GM19452 (cell line): ENCODE results near the gene FUZ.

Experiments used
- ATAC-seq: cut with Tn5 transposase; IDR thresholded peaks from one replicate; pipeline ENCODE4 v1.9.1; 2021; ENCODE audit not compliant: unreplicated experiment

Gene FUZ

GRCh38 chr19:49851456-49852259 lies 38.6 kb upstream of the FUZ start:
- ATAC-seq: no peak

- ATAC-seq: peak; percentile 76
Observed at GRCh38 chr19:49850487-49851342, 37.6 kb upstream of the FUZ start, which contains the start of gene PTOV1. Gene PTOV1 (plus strand): TSS chr19:49851159.

GRCh38 chr19:49850221-49850486 lies 37.1 kb upstream of the FUZ start:
- ATAC-seq: no peak

- ATAC-seq: no peak
Observed at GRCh38 chr19:49849433-49850220, 36.5 kb upstream of the FUZ start.

DNA sequence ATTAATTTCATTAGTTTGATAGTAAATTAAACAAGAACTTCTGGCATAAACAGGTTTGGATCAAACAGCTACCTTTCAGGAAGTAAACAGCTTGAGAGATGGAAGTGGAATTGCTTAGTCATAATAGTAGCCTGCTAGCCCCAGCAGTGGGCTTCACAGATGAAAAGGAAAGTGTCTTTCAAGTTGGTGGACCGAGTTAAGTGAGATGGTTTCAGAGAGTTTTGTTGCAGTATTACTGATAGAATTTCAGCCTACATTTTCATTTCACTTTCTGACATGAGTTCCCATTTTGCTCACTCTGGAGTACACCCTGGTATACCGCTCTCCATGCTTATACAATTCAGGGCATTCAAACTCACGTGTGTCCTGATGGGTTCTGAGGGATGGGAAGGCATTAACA lies 35.8 kb upstream of the FUZ start:
- no peak for ATAC-seq

DNA sequence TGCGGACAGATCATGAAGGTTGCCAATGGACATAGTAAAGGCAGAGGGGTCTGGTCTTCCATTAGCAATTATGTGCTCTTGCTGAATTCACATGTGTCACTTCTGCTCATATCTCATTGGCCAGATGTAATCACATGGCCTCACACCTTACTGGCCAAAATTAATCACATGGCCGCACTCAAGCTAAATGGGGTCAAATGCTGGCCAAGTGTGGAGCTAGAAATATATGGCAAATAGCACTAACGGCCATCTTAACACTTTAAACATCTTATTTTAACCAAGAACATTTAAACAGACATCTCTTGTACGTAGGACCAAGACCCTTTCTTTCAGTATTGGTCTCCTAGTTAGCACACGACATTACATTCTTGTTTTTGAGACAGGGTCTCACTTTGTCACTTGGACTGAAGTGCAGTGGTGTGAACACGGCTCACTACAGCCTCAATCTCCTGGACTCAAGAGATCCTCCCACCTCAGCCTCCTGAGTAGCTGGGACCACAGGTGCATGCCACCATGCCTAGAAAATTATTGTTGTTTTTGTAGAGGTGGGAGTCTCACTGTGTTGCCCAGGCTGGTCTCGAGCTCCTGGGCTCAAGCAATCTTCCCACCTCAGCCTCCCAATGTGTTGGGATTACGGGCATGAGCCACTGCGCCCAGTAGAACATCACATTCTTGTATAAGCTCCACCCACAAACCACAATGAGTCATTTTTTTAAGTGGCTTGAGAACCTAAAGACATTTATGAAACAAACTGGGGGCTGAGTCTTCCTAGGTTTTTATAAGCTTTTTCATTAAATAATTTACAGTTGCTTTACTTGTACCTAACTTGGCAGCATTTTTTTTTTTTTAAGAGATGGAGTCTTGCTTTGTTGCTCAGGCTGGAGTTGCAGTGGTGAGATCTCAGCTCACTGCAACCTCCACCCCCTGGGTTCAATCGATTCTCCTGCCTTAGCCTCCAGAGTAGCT lies 34.9 kb upstream of the FUZ start:
- ATAC-seq: no peak

DNA sequence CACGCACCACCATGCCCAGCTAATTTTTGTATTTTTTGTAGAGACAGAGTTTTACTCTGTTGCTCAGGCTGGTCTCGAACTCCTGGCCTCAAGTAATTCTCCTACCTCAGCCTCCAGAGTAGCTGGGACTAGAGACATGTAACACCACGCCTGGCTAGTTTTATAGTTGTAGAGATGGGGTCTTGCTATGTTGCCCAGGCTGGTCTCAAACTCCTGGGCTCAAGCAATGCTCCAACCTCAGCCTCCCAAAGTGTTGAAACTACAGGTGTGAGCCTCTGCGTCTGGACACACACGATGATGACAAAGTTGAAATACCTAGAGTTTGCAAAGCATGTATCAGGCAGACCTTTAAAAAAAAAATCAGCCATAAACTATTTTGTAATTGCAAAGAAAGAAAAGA lies 33.3 kb upstream of the FUZ start:
- no peak for ATAC-seq

DNA sequence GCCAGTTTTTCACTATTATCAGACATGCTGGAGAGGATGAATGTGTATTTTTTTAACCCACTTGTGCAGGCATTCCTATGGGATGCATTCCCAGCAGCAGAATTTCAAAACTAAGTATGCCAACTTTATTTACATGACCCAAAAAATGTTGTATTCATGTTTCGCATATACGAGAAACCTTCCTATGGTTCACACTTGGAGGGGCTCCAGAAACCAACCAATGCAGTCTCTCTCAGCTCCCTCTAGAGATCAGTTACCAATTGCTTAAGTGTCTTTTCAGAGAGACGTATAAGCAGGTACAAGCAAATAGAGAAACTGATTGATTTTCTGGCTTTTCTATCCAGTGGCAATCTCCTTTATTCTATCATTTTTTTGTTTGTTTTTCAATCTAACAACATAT lies 32.3 kb upstream of the FUZ start:
- no peak for ATAC-seq

GRCh38 chr19:49844138-49845095 lies 31.3 kb upstream of the FUZ start:
- no peak for ATAC-seq

DNA sequence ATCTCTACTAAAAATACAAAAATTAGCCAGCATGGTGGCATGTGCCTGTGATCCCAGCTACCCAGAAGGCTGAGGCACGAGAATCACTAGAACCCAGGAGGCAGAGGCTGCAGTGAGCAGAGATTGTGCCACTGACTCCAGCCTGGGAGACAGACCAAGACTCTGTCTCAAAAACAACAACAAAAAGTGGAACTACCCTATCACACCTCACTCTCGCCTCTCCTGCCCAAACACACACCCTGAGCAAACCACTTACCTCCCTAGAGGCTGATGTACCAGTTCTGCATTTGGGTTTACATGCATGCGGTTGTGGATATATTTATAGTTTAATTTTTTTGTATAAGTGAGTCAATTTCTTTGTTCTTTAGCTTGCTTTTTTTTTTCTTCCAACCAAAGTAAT lies 30.2 kb upstream of the FUZ start:
- ATAC-seq: no peak

GRCh38 chr19:49840736-49841249 lies 27.7 kb upstream of the FUZ start:
- ATAC-seq: no peak

GRCh38 chr19:49840321-49840720 lies 27.2 kb upstream of the FUZ start:
- ATAC-seq: no peak

DNA sequence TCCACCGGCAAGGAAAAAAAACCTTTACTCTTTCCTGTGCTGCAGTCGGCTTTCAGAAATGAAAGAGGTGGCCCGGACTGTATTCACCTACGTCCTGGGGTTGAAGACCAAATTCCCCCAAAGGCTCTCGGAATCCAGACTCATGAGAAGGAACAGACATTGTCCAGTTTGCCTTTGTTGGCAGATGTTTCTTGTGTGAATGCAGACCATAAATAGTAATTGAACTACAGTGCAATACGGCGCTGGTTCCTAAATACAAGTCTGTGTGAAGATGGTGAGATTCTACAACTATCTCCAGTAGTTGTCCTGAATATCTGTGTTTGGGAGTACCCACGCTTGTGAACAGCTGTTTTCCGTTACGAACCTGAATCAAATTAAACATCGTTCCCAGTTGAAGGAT lies 26.6 kb upstream of the FUZ start:
- no peak for ATAC-seq

GRCh38 chr19:49838885-49839588 lies 25.9 kb upstream of the FUZ start:
- ATAC-seq: no peak

DNA sequence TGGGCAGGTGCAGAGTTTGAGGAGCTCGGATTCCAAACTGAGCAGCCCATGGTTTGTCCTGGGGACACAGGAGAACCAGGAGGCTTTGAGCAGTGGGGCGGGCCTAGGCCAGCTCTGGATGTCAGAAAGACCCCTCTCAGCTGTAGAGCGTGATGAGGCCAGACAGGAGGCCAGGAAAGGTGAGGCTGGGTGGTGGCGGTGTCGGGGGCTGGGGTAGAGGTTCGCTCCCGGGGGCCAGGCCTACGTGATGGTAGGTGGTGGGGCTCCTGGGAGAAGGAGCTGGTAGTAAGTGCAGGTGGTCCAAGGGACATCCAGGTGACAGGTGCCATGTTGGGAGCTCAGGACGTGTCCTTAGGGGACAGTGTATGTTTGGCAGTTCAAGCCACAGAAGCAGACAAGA lies 24.3 kb upstream of the FUZ start:
- ATAC-seq: no peak

DNA sequence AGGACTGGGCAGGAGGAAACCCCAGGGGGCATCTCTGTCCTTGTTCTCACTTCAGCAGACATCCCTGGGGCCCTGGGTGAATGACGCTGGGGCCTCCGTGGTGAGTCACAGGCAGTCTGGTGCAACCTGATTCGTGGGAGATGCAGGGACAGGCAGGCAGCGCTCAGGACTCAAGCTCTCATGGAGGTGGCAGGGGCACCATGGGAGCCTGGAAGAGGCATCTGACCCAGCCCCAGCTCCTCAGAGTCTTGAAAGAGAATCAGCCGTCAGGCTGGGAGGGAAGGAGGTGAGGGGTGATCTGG lies 23.9 kb upstream of the FUZ start:
- no peak for ATAC-seq

- ATAC-seq: no peak
Observed at GRCh38 chr19:49836176-49837008, 23.3 kb upstream of the FUZ start.

GRCh38 chr19:49835562-49835961 lies 22.5 kb upstream of the FUZ start:
- no peak for ATAC-seq
